ENCODE measurements around the gene SOX5. TPM values are rescaled to one million over a fixed set of nuclear protein-coding genes. Genes with fewer than 3 reads are reported as not detected.
"Not testable (repeated sequence)": the region's sequence is repeated elsewhere in the genome, so short reads cannot be mapped to it uniquely, and the experiment has no call there.

The SOX5 gene
- total RNA-seq, 2 donors from 2014 or later, result 1.4 to 7.9 TPM

- H3K27me3 Mint-ChIP-seq, result no peaks in the 10 kb centered on the region
- H3K4me1 Mint-ChIP-seq, result no peaks in the 10 kb centered on the region
- no peak for ATAC-seq (replicated peaks)
- H3K9me3 Mint-ChIP-seq, result no peaks in the 10 kb centered on the region
- H3K27ac Mint-ChIP-seq, result no peak overlapping the region
- no peaks in the 10 kb centered on the region for H3K36me3 Mint-ChIP-seq (ENCODE audit: low read depth)
- H3K4me3 Mint-ChIP-seq, result no peak overlapping the region
These were observed 400.7 kb downstream of the SOX5 start for GRCh38 chr12:23548742-23549141.

GRCh38 chr12:23546756-23547155, 402.7 kb downstream of the SOX5 start:
- Mint-ChIP-seq H3K27me3 (no peaks in the 10 kb centered on the region), H3K27ac (no peak overlapping the region), H3K4me1 (no peaks in the 10 kb centered on the region), H3K4me3 (no peak overlapping the region), H3K9me3 (no peaks in the 10 kb centered on the region), H3K36me3 (ENCODE audit: low read depth) (no peaks in the 10 kb centered on the region)
- ATAC-seq (replicated peaks), result no peak

GRCh38 chr12:23543767-23544166, 405.7 kb downstream of the SOX5 start:
- no peak overlapping the region for H3K4me3 Mint-ChIP-seq
- no peak for ATAC-seq (replicated peaks)
- no peaks in the 10 kb centered on the region for H3K36me3 Mint-ChIP-seq (ENCODE audit: low read depth)
- no peaks in the 10 kb centered on the region for H3K4me1 Mint-ChIP-seq
- peaks cover 4% of the 10 kb centered on the region for H3K9me3 Mint-ChIP-seq
- H3K27ac Mint-ChIP-seq, result no peak overlapping the region
- no peaks in the 10 kb centered on the region for H3K27me3 Mint-ChIP-seq

GRCh38 chr12:23542187-23542586, 407.3 kb downstream of the SOX5 start:
- H3K27me3 Mint-ChIP-seq, result no peaks in the 10 kb centered on the region
- H3K4me3 Mint-ChIP-seq, result no peak overlapping the region
- no peak overlapping the region for H3K27ac Mint-ChIP-seq
- no peaks in the 10 kb centered on the region for H3K4me1 Mint-ChIP-seq
- ATAC-seq (replicated peaks), result no peak
- H3K9me3 Mint-ChIP-seq, result peaks cover 4% of the 10 kb centered on the region
- no peaks in the 10 kb centered on the region for H3K36me3 Mint-ChIP-seq (ENCODE audit: low read depth)

GRCh38 chr12:23540572-23540971, 408.9 kb downstream of the SOX5 start:
- Mint-ChIP-seq H3K4me3 (no peak overlapping the region), H3K4me1 (no peaks in the 10 kb centered on the region), H3K27me3 (no peaks in the 10 kb centered on the region), H3K27ac (no peak overlapping the region), H3K36me3 (ENCODE audit: low read depth) (no peaks in the 10 kb centered on the region), H3K9me3 (peaks cover 4% of the 10 kb centered on the region)
- ATAC-seq (replicated peaks), result no peak

GRCh38 chr12:23536293-23536692, 413.2 kb downstream of the SOX5 start:
- peaks cover 4% of the 10 kb centered on the region for H3K9me3 Mint-ChIP-seq
- H3K4me1 Mint-ChIP-seq, result no peaks in the 10 kb centered on the region
- H3K27ac Mint-ChIP-seq, result no peak overlapping the region
- no peak for ATAC-seq (replicated peaks)
- H3K36me3 Mint-ChIP-seq (ENCODE audit: low read depth), result no peaks in the 10 kb centered on the region
- H3K4me3 Mint-ChIP-seq, result no peak overlapping the region
- H3K27me3 Mint-ChIP-seq, result no peaks in the 10 kb centered on the region

GRCh38 chr12:23535441-23535840, 414.0 kb downstream of the SOX5 start:
- Mint-ChIP-seq H3K27me3 (no peaks in the 10 kb centered on the region), H3K27ac (no peak overlapping the region), H3K4me1 (no peaks in the 10 kb centered on the region), H3K9me3 (peaks cover 1% of the 10 kb centered on the region), H3K4me3 (no peak overlapping the region), H3K36me3 (ENCODE audit: low read depth) (no peaks in the 10 kb centered on the region)
- no peak for ATAC-seq (replicated peaks)

GRCh38 chr12:23534196-23534595, 415.3 kb downstream of the SOX5 start:
- H3K27ac Mint-ChIP-seq, result no peak overlapping the region
- H3K9me3 Mint-ChIP-seq, result no peaks in the 10 kb centered on the region
- H3K4me3 Mint-ChIP-seq, result no peak overlapping the region
- no peaks in the 10 kb centered on the region for H3K4me1 Mint-ChIP-seq
- H3K36me3 Mint-ChIP-seq (ENCODE audit: low read depth), result no peaks in the 10 kb centered on the region
- no peak for ATAC-seq (replicated peaks)
- no peaks in the 10 kb centered on the region for H3K27me3 Mint-ChIP-seq

- H3K27me3 Mint-ChIP-seq, result no peaks in the 10 kb centered on the region
- no peaks in the 10 kb centered on the region for H3K4me1 Mint-ChIP-seq
- no peak overlapping the region for H3K4me3 Mint-ChIP-seq
- H3K9me3 Mint-ChIP-seq, result no peaks in the 10 kb centered on the region
- no peak overlapping the region for H3K27ac Mint-ChIP-seq
- H3K36me3 Mint-ChIP-seq (ENCODE audit: low read depth), result no peaks in the 10 kb centered on the region
- ATAC-seq (replicated peaks), result no peak
These were observed 415.8 kb downstream of the SOX5 start for GRCh38 chr12:23533699-23534098.

GRCh38 chr12:23533265-23533664, 416.2 kb downstream of the SOX5 start:
- H3K27me3 Mint-ChIP-seq, result no peaks in the 10 kb centered on the region
- no peak for ATAC-seq (replicated peaks)
- no peak overlapping the region for H3K4me3 Mint-ChIP-seq
- H3K9me3 Mint-ChIP-seq, result no peaks in the 10 kb centered on the region
- H3K27ac Mint-ChIP-seq, result no peak overlapping the region
- no peaks in the 10 kb centered on the region for H3K4me1 Mint-ChIP-seq
- H3K36me3 Mint-ChIP-seq (ENCODE audit: low read depth), result no peaks in the 10 kb centered on the region

- H3K27ac Mint-ChIP-seq, result no peak overlapping the region
- no peak for ATAC-seq (replicated peaks)
- no peaks in the 10 kb centered on the region for H3K27me3 Mint-ChIP-seq
- H3K9me3 Mint-ChIP-seq, result peaks cover 4% of the 10 kb centered on the region
- H3K36me3 Mint-ChIP-seq (ENCODE audit: low read depth), result no peaks in the 10 kb centered on the region
- H3K4me3 Mint-ChIP-seq, result no peak overlapping the region
- no peaks in the 10 kb centered on the region for H3K4me1 Mint-ChIP-seq
These were observed 421.2 kb downstream of the SOX5 start for GRCh38 chr12:23528316-23528715.

- no peaks in the 10 kb centered on the region for H3K36me3 Mint-ChIP-seq (ENCODE audit: low read depth)
- no peak for ATAC-seq (replicated peaks)
These were observed 423.9 kb downstream of the SOX5 start for GRCh38 chr12:23525450-23526072.

GRCh38 chr12:23523339-23523738, 426.1 kb downstream of the SOX5 start:
- H3K4me3 Mint-ChIP-seq, result no peak overlapping the region
- H3K9me3 Mint-ChIP-seq, result peaks cover 12% of the 10 kb centered on the region
- no peak for ATAC-seq (replicated peaks)
- H3K27me3 Mint-ChIP-seq, result no peaks in the 10 kb centered on the region
- no peaks in the 10 kb centered on the region for H3K36me3 Mint-ChIP-seq (ENCODE audit: low read depth)
- no peaks in the 10 kb centered on the region for H3K4me1 Mint-ChIP-seq
- H3K27ac Mint-ChIP-seq, result no peak overlapping the region

More at GRCh38 chr12:23525450-23526072, 423.9 kb downstream of the SOX5 start:
- no peak overlapping the region for H3K4me3 Mint-ChIP-seq
- H3K4me1 Mint-ChIP-seq, result no peaks in the 10 kb centered on the region
- H3K27ac Mint-ChIP-seq, result no peak overlapping the region
- H3K9me3 Mint-ChIP-seq, result peaks cover 4% of the 10 kb centered on the region
- no peaks in the 10 kb centered on the region for H3K27me3 Mint-ChIP-seq

GRCh38 chr12:23519444-23519843, 430.0 kb downstream of the SOX5 start:
- H3K27me3 Mint-ChIP-seq; H3K27ac Mint-ChIP-seq; H3K36me3 Mint-ChIP-seq (ENCODE audit: low read depth); H3K4me3 Mint-ChIP-seq; ATAC-seq (replicated peaks); H3K4me1 Mint-ChIP-seq; H3K9me3 Mint-ChIP-seq: not testable (repeated sequence)

GRCh38 chr12:23515785-23516184, 433.7 kb downstream of the SOX5 start:
- not testable (repeated sequence) for H3K9me3 Mint-ChIP-seq; H3K4me1 Mint-ChIP-seq; H3K27me3 Mint-ChIP-seq; ATAC-seq (replicated peaks); H3K36me3 Mint-ChIP-seq (ENCODE audit: low read depth); H3K4me3 Mint-ChIP-seq; H3K27ac Mint-ChIP-seq

GRCh38 chr12:23510484-23510883, 439.0 kb downstream of the SOX5 start:
- Mint-ChIP-seq H3K27me3 (no peaks in the 10 kb centered on the region), H3K27ac (no peak overlapping the region), H3K4me3 (no peak overlapping the region), H3K9me3 (peaks cover 9% of the 10 kb centered on the region), H3K4me1 (no peaks in the 10 kb centered on the region), H3K36me3 (ENCODE audit: low read depth) (no peaks in the 10 kb centered on the region)
- ATAC-seq (replicated peaks), result no peak

All from activated T-helper 17 cell treated with anti-CD3 and anti-CD28 coated beads, Interleukin-2, amount 50 U/mL, for 72 hours (primary cell).